ENCODE results near the gene LTBP1. TPM values are rescaled to one million over a fixed set of nuclear protein-coding genes. Genes with fewer than 3 reads are reported as not detected.

Gene LTBP1
- total and polyA plus RNA-seq, 12 donors = 6.2 to 47.2 (median 15.5) TPM

DNA sequence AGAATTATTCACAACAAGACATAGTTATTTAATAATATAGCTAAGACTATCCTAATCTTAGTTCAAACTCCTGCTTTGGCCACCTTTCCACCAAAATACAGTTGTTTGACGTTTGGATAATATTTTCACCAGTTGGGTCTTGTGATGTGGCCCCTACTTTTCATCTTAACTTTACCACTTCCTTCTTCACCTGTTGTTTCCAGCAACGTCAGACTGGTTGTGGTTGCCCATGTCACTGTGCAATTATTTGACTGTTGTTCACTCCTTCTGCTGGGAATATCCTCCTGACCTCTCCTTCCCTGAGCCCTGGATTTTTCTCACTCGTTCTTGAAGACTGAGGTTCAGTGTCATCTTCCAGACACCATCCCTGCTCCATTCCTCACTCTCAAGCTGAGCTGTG lies 397.5 kb downstream of the LTBP1 start:
- 80 to 86% (median 84%) methylated on average over 3 of the region's 3 CpGs for WGBS, 4 donors
- intact Hi-C loops (cut with DNase I) = no loop called here
- Histone ChIP-seq H3K4me1 (replicated peaks in 1 of 2) (peaks cover 5 to 9% of the 10 kb centered on the region in 2 donors), H3K36me3 (replicated peaks in 1 of 2) (no peaks in the 10 kb centered on the region), H3K27me3 (no peaks in the 10 kb centered on the region), H3K4me3 (no peak overlapping the region), H3K27ac (no peak overlapping the region), H3K9me3 (replicated peaks in 1 of 3) (no peaks in the 10 kb centered on the region)
- TF ChIP-seq, protein P1, sequence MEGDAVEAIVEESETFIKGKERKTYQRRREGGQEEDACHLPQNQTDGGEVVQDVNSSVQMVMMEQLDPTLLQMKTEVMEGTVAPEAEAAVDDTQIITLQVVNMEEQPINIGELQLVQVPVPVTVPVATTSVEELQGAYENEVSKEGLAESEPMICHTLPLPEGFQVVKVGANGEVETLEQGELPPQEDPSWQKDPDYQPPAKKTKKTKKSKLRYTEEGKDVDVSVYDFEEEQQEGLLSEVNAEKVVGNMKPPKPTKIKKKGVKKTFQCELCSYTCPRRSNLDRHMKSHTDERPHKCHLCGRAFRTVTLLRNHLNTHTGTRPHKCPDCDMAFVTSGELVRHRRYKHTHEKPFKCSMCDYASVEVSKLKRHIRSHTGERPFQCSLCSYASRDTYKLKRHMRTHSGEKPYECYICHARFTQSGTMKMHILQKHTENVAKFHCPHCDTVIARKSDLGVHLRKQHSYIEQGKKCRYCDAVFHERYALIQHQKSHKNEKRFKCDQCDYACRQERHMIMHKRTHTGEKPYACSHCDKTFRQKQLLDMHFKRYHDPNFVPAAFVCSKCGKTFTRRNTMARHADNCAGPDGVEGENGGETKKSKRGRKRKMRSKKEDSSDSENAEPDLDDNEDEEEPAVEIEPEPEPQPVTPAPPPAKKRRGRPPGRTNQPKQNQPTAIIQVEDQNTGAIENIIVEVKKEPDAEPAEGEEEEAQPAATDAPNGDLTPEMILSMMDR (IDR thresholded peaks at IDR 0.05) = no peak
- TF ChIP-seq POLR2A (IDR thresholded peaks at IDR 0.05) = no peak
- DNase-seq = no peak

DNA sequence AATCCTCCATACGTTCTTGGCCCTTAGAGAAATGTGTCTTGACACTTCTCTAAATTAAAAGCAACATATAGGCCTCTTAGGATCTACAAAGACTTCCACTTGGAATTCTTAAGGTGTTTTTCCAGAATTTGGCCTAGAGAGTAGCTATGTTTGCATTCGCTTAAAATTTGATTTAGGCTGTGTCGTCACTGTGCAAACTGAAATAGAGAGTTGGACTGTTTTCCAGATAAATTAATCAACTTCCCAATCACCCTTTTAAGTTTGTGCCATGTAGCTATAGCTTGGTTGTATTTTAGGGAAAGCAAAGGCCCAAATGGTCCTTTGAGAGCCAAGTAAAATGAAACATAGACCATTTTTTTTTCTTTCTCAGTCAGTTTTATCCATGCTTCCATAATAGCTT lies 401.1 kb downstream of the LTBP1 start:
- intact Hi-C loops (cut with DNase I) = no loop called here
- 85 to 94% (median 92%) methylated on average over 3 of the region's 3 CpGs for WGBS, 4 donors
- Histone ChIP-seq H3K4me3 (no peak overlapping the region), H3K27me3 (no peaks in the 10 kb centered on the region), H3K27ac (no peak overlapping the region), H3K4me1 (replicated peaks in 1 of 2) (no peaks in the 10 kb centered on the region), H3K36me3 (replicated peaks in 1 of 2) (no peaks in the 10 kb centered on the region), H3K9me3 (replicated peaks in 1 of 3) (no peaks in the 10 kb centered on the region)
- TF ChIP-seq, protein P1 (IDR thresholded peaks at IDR 0.05) = no peak
- TF ChIP-seq POLR2A (IDR thresholded peaks at IDR 0.05) = no peak
- no peak for DNase-seq

DNA sequence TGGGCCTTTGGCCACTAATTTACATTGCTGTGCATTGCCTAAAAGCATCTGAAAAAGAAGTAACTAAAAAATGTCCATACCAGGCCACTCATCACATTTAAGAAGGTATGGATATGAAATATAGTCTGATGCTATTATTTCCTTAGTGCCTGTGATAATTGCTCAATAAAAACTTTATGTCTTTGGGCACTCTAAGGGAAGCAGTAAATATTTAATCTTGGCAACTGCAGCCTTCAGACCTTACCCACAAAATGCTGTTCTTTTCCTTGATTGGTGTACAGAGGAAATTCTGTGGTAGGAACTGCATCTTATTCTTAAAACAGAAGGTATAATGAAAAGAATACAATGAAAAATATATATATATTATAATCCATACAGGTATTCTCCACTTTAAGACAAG lies 403.9 kb downstream of the LTBP1 start:
- intact Hi-C loops (cut with DNase I) = no loop called here
- TF ChIP-seq POLR2A (IDR thresholded peaks at IDR 0.05) = no peak
- TF ChIP-seq, protein P1 (IDR thresholded peaks at IDR 0.05) = no peak
- no peaks in the 10 kb centered on the region for H3K36me3 ChIP-seq (replicated peaks in 1 of 2)
- H3K27ac ChIP-seq = no peak overlapping the region
- no peaks in the 10 kb centered on the region for H3K27me3 ChIP-seq
- no peaks in the 10 kb centered on the region for H3K9me3 ChIP-seq (replicated peaks in 1 of 3)
- DNase-seq = no peak
- no peaks in the 10 kb centered on the region for H3K4me1 ChIP-seq (replicated peaks in 1 of 2)
- H3K4me3 ChIP-seq = no peak overlapping the region

DNA sequence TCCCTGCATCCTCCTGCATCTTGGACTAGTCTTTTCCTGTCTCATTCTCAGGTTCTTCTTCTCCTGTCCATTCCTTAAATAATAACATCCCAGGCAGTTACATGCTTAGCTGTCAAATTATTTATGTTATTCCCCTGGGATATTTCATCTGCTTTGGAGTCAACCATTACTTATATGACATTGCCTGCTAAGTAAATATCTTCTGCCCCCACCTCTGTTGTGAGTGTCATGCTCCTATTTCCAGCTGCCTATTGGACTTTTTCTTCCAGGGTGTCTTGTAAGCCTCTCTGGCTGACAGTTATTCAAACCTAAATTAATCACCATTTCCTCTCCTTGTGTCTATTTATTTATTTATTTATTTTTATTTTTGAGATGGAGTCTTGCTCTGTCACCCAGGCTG lies 405.0 kb downstream of the LTBP1 start:
- TF ChIP-seq, protein P1 (IDR thresholded peaks at IDR 0.05) = no peak
- no peak for TF ChIP-seq POLR2A (IDR thresholded peaks at IDR 0.05)
- H3K4me1 ChIP-seq (replicated peaks in 1 of 2) = no peaks in the 10 kb centered on the region
- no peaks in the 10 kb centered on the region for H3K27me3 ChIP-seq
- H3K9me3 ChIP-seq (replicated peaks in 1 of 3) = no peaks in the 10 kb centered on the region
- no peak for DNase-seq
- H3K27ac ChIP-seq = no peak overlapping the region
- H3K4me3 ChIP-seq = no peak overlapping the region
- H3K36me3 ChIP-seq (replicated peaks in 1 of 2) = no peaks in the 10 kb centered on the region
- intact Hi-C loops (cut with DNase I) = no loop called here

Data from adrenal gland (tissue), 12 donors.